GM18505 (cell line): ENCODE results near the gene POLR3GL.
"Not testable (repeated sequence)": the region's sequence is repeated elsewhere in the genome, so short reads cannot be mapped to it uniquely, and the experiment has no call there.

Experiments
- ATAC-seq: cut with Tn5 transposase; IDR thresholded peaks from one replicate; pipeline ENCODE4 v1.9.1; 2021; ENCODE audit not compliant: unreplicated experiment
- POLR2A ChIP-seq: IDR thresholded peaks from 4 replicates; pipeline ENCODE4 v1.6.1; 2011; ENCODE audit warnings: borderline replicate concordance; ENCODE audit not compliant: insufficient read depth, insufficient read length; ENCODE audit errors: extremely low read depth

The POLR3GL gene

GRCh38 chr1:145964328-145965118, at the start of gene POLR3GL, which contains the start of gene ANKRD34A:
Gene POLR3GL, plus strand, starts transcription at chr1:145964690. Its CDS starts 10,176 bp downstream, at chr1:145974866.
Gene ANKRD34A, minus strand, starts transcription at chr1:145964575. Its CDS starts 2,816 bp downstream, at chr1:145961759.
- peak; percentile 83 for ATAC-seq
- peak; percentile 95 for TF ChIP-seq POLR2A

GRCh38 chr1:145916745-145917144, 47.7 kb upstream of the POLR3GL start:
- no peak for TF ChIP-seq POLR2A
- no peak for ATAC-seq

GRCh38 chr1:145917595-145917994, 46.9 kb upstream of the POLR3GL start:
- no peak for ATAC-seq
- no peak for TF ChIP-seq POLR2A

- ATAC-seq: peak; percentile 82
- peak; percentile 85 for TF ChIP-seq POLR2A
These were observed 46.1 kb upstream of the POLR3GL start, which contains the start of gene PEX11B for GRCh38 chr1:145918144-145918991. Gene PEX11B, minus strand, starts transcription at chr1:145918717. Its CDS starts 29 bp downstream, at chr1:145918688.

- TF ChIP-seq POLR2A: no peak
- ATAC-seq: no peak
These were observed 45.2 kb upstream of the POLR3GL start for GRCh38 chr1:145918992-145919939.

- not testable (repeated sequence) for ATAC-seq
These were observed 44.2 kb upstream of the POLR3GL start for GRCh38 chr1:145920297-145920696.

GRCh38 chr1:145922266-145922665, 42.2 kb upstream of the POLR3GL start:
- ATAC-seq: no peak
- TF ChIP-seq POLR2A: no peak

- ATAC-seq: no peak
- no peak for TF ChIP-seq POLR2A
These were observed 37.8 kb upstream of the POLR3GL start for GRCh38 chr1:145926686-145927062.

- TF ChIP-seq POLR2A: peak; percentile 96
- ATAC-seq: peak; percentile 90
These were observed 37.2 kb upstream of the POLR3GL start, which contains the start of gene RBM8A for GRCh38 chr1:145927063-145927886. Gene RBM8A, minus strand, starts transcription at chr1:145927484. Its CDS starts 58 bp downstream, at chr1:145927426.

- TF ChIP-seq POLR2A: peak; percentile 41
- no peak for ATAC-seq
These were observed 36.4 kb upstream of the POLR3GL start for GRCh38 chr1:145927916-145928643.

GRCh38 chr1:145932522-145933009, 31.9 kb upstream of the POLR3GL start:
- ATAC-seq: not testable (repeated sequence)
